Measurements from ENCODE around the gene NUP58. TPM values are rescaled to one million over a fixed set of nuclear protein-coding genes. Genes with fewer than 3 reads are reported as not detected.

Gene NUP58
- total RNA-seq, result 59.1 and 69.9 TPM in 2 replicates

GRCh38 chr13:25301347-25302113 is at the start of gene NUP58:
Gene NUP58, plus strand, starts transcription at chr13:25301625. Its CDS starts 149 bp downstream, at chr13:25301774.

GRCh38 chr13:25286969-25287961 is 14.2 kb upstream of the NUP58 start, which contains the start of gene MTMR6:
Gene MTMR6, minus strand, starts transcription at chr13:25287488. Its CDS starts 241 bp downstream, at chr13:25287247.

GRCh38 chr13:25371875-25372283 is 70.5 kb downstream of the NUP58 start, which contains the start of gene ATP8A2:
Gene ATP8A2, plus strand, starts transcription at chr13:25371974. Its CDS starts 239 bp downstream, at chr13:25372213.

Other genes with a start within 250 kb of the NUP58 start
- under 0.01 TPM in 1 of 2 replicates, not detected in the other for gene PABPC3, start 205.5 kb upstream of the NUP58 start, total RNA-seq
- gene AMER2, start 129.3 kb upstream of the NUP58 start, total RNA-seq, result not detected in 2 replicates
- gene MTMR6, start 14.1 kb upstream of the NUP58 start, total RNA-seq, result 29.6 and 32.4 TPM in 2 replicates
- gene ATP8A2, start 70.3 kb downstream of the NUP58 start, total RNA-seq, result under 0.01 and 0.15 TPM in 2 replicates